Measurements from ENCODE around the gene KPRP. TPM values are rescaled to one million over a fixed set of nuclear protein-coding genes. Genes with fewer than 3 reads are reported as not detected.

KPRP gene
- total RNA-seq, 1 experiment from 2014 or later: not detected

- H3K9me3 ChIP-seq: no peaks in the 10 kb centered on the region
- Mint-ChIP-seq H3K9me3 (ENCODE audit: unreplicated experiment) (no peaks in the 10 kb centered on the region), H3K27ac (ENCODE audit: unreplicated experiment) (no peak overlapping the region)
These were observed 3.9 kb downstream of the KPRP start for GRCh38 chr1:152761609-152762213.

GRCh38 chr1:152768847-152769533 lies 11.2 kb downstream of the KPRP start:
- Histone ChIP-seq H3K9me3 (no peaks in the 10 kb centered on the region), H3K36me3 (ENCODE audit: control insufficient read depth, insufficient read depth, low read length) (no peaks in the 10 kb centered on the region), H3K4me1 (no peaks in the 10 kb centered on the region), H3K4me3 (ENCODE audit: low read depth, low read length) (no peak overlapping the region), H3K27me3 (replicated peaks; ENCODE audit: control insufficient read depth, insufficient read depth, low read length) (no peaks in the 10 kb centered on the region; the same call in 1 of the 2 replicates)
- Mint-ChIP-seq H3K4me3 (ENCODE audit: unreplicated experiment) (no peak overlapping the region), H3K4me1 (ENCODE audit: low read depth, unreplicated experiment) (no peaks in the 10 kb centered on the region), H3K36me3 (ENCODE audit: insufficient read depth, unreplicated experiment) (no peaks in the 10 kb centered on the region), H3K27ac (ENCODE audit: unreplicated experiment) (no peak overlapping the region), H3K27me3 (ENCODE audit: insufficient read depth, unreplicated experiment) (peaks cover 13% of the 10 kb centered on the region), H3K9me3 (ENCODE audit: unreplicated experiment) (no peaks in the 10 kb centered on the region)
- no peak for TF ChIP-seq CTCF (IDR thresholded peaks at IDR 0.05; ENCODE audit: insufficient read depth in 1 of 2, low read depth in 1 of 2, low read length in 1 of 2, severe bottlenecking in 1 of 2, unreplicated experiment in 1 of 2)
- ChIA-PET POLR2A (no interaction called here), CTCF (no interaction called here)
- DNase-seq: no peak
- no TSS peak for BruUV-seq (replicated peaks)
- intact Hi-C loops (cut with micrococcal nuclease; ENCODE audit: unreplicated experiment): no loop called here

More at GRCh38 chr1:152761609-152762213, 3.9 kb downstream of the KPRP start:
- ChIA-PET CTCF (no interaction called here), POLR2A (no interaction called here)
- Histone ChIP-seq H3K27me3 (replicated peaks; ENCODE audit: control insufficient read depth, insufficient read depth, low read length) (no peaks in the 10 kb centered on the region), H3K4me1 (no peaks in the 10 kb centered on the region), H3K36me3 (ENCODE audit: control insufficient read depth, insufficient read depth, low read length) (no peaks in the 10 kb centered on the region), H3K4me3 (ENCODE audit: low read depth, low read length) (no peak overlapping the region)
- no peak for DNase-seq
- Mint-ChIP-seq H3K4me1 (ENCODE audit: low read depth, unreplicated experiment) (no peaks in the 10 kb centered on the region), H3K36me3 (ENCODE audit: insufficient read depth, unreplicated experiment) (no peaks in the 10 kb centered on the region), H3K27me3 (ENCODE audit: insufficient read depth, unreplicated experiment) (peaks cover 12% of the 10 kb centered on the region), H3K4me3 (ENCODE audit: unreplicated experiment) (no peak overlapping the region)
- no peak for TF ChIP-seq CTCF (IDR thresholded peaks at IDR 0.05; ENCODE audit: insufficient read depth in 1 of 2, low read depth in 1 of 2, low read length in 1 of 2, severe bottlenecking in 1 of 2, unreplicated experiment in 1 of 2)
- intact Hi-C loops (cut with micrococcal nuclease; ENCODE audit: unreplicated experiment): no loop called here
- BruUV-seq (replicated peaks): no TSS peak

GRCh38 chr1:152770411-152770810 lies 12.6 kb downstream of the KPRP start:
- Mint-ChIP-seq H3K36me3 (ENCODE audit: insufficient read depth, unreplicated experiment) (no peaks in the 10 kb centered on the region), H3K4me3 (ENCODE audit: unreplicated experiment) (no peak overlapping the region), H3K27me3 (ENCODE audit: insufficient read depth, unreplicated experiment) (peaks cover 17% of the 10 kb centered on the region), H3K4me1 (ENCODE audit: low read depth, unreplicated experiment) (no peaks in the 10 kb centered on the region), H3K9me3 (ENCODE audit: unreplicated experiment) (no peaks in the 10 kb centered on the region), H3K27ac (ENCODE audit: unreplicated experiment) (no peak overlapping the region)
- Histone ChIP-seq H3K36me3 (ENCODE audit: control insufficient read depth, insufficient read depth, low read length) (no peaks in the 10 kb centered on the region), H3K4me1 (no peaks in the 10 kb centered on the region), H3K4me3 (ENCODE audit: low read depth, low read length) (no peak overlapping the region), H3K27me3 (replicated peaks; ENCODE audit: control insufficient read depth, insufficient read depth, low read length) (no peaks in the 10 kb centered on the region; the same call in 1 of the 2 replicates), H3K9me3 (no peaks in the 10 kb centered on the region)
- CTCF ChIA-PET: no interaction called here
- intact Hi-C loops (cut with micrococcal nuclease; ENCODE audit: unreplicated experiment): no loop called here
- POLR2A ChIA-PET: no interaction called here
- no peak for DNase-seq
- no TSS peak for BruUV-seq (replicated peaks)
- TF ChIP-seq CTCF (IDR thresholded peaks at IDR 0.05; ENCODE audit: insufficient read depth in 1 of 2, low read depth in 1 of 2, low read length in 1 of 2, severe bottlenecking in 1 of 2, unreplicated experiment in 1 of 2): no peak
